Measurements from ENCODE around the gene PAXX. TPM values are rescaled to one million over a fixed set of nuclear protein-coding genes. Genes with fewer than 3 reads are reported as not detected.

PAXX gene
- total RNA-seq, 1 donor = 16.6 TPM

DNA sequence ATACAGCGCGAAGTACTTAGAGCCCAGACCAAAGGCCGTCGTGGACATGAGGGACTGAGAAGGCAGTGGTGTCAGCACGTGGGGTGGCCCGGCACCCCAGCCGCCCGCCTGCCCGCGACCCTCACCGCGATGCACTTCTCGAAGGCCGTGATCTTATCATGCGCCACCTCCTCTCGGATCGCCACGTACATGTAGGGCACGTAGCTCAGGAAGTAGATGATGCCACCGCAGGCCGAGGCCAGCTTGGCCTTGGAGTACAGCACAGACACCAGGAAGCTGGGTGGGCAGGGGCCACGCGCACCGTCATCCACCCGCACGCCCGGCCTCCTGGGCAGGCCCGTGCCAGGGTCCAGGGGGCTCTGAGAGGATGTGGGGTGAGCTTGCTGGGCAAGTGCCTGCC, 24.8 kb downstream of the PAXX start:
- H3K27me3 ChIP-seq (ENCODE audit: insufficient read depth, low read length) = no peaks in the 10 kb centered on the region
- H2AFZ ChIP-seq (ENCODE audit: low read length) = no peak overlapping the region
- H3K27ac ChIP-seq (ENCODE audit: low read depth, low read length) = no peak overlapping the region
- H3K79me2 ChIP-seq (ENCODE audit: insufficient read depth, low read length) = no peaks in the 10 kb centered on the region
- H3K4me2 ChIP-seq (ENCODE audit: insufficient read depth, low read length) = no peak overlapping the region
- no peaks in the 10 kb centered on the region for H3K36me3 ChIP-seq (ENCODE audit: insufficient read depth, low read length)
- no peaks in the 10 kb centered on the region for H3K4me1 ChIP-seq (ENCODE audit: insufficient read depth, low read length)
- DNase-seq (ENCODE audit: insufficient read length, low spot score, missing footprints) = no peak
- peaks cover under 1% of the 10 kb centered on the region for H4K20me1 ChIP-seq (ENCODE audit: insufficient read depth, low read length)
- no peak overlapping the region for H3K4me3 ChIP-seq (ENCODE audit: insufficient read depth, low read length)
- H3K9me3 ChIP-seq (ENCODE audit: low read depth, low read length) = no peaks in the 10 kb centered on the region
- no peak for TF ChIP-seq CTCF (IDR thresholded peaks at IDR 0.05; ENCODE audit: extremely low read depth, low read depth, low read length)

GRCh38 chr9:137017791-137018497, 25.7 kb downstream of the PAXX start:
- H3K36me3 ChIP-seq (ENCODE audit: insufficient read depth, low read length) = no peaks in the 10 kb centered on the region
- H3K4me2 ChIP-seq (ENCODE audit: insufficient read depth, low read length) = no peak overlapping the region
- no peaks in the 10 kb centered on the region for H3K79me2 ChIP-seq (ENCODE audit: insufficient read depth, low read length)
- no peak overlapping the region for H3K4me3 ChIP-seq (ENCODE audit: insufficient read depth, low read length)
- no peak for DNase-seq (ENCODE audit: insufficient read length, low spot score, missing footprints)
- no peak for TF ChIP-seq CTCF (IDR thresholded peaks at IDR 0.05; ENCODE audit: extremely low read depth, low read depth, low read length)
- no peaks in the 10 kb centered on the region for H3K27me3 ChIP-seq (ENCODE audit: insufficient read depth, low read length)
- H2AFZ ChIP-seq (ENCODE audit: low read length) = no peak overlapping the region
- H3K4me1 ChIP-seq (ENCODE audit: insufficient read depth, low read length) = no peaks in the 10 kb centered on the region
- H3K9me3 ChIP-seq (ENCODE audit: low read depth, low read length) = no peaks in the 10 kb centered on the region
- peaks cover 6% of the 10 kb centered on the region for H4K20me1 ChIP-seq (ENCODE audit: insufficient read depth, low read length)
- H3K27ac ChIP-seq (ENCODE audit: low read depth, low read length) = no peak overlapping the region

DNA sequence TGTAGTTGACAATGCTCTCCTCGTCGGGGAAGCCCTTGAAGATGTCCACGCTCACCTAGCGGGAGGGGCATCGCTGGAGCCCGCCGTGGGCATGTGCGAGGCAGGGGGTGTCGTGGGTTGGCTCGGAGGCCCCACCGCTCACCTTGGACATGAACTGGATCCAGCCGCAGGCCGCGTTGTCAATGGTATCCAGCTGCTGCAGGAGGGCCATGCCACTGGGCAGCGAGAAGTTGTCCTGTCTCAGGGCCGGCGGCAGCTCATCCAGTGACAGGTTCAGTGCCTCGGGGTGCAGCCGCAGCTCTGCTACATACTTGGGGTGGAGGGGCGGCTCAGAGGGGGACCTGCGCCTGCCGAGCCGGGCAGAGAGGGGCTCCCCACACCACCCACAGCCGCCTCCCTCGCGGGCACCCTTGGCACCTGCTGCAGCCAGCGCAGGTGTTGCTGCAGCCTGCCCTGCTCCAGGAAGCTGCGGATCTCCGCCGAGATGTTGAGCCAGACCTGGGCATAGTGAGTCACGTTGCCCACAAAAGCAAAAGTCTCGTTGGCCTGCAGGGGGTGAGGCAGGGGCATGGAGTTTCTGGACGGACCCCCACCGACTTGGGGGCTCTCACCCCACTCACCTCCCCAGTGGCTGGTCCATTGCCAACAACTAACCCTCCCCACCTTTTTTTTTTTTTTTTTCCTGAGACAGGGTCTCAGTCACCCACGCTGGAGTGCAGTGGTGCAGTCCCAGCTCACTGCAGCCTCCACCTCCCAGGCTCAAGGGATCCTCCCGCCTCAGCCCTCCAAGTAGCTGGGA, 26.7 kb downstream of the PAXX start:
- H3K27ac ChIP-seq (ENCODE audit: low read depth, low read length) = no peak overlapping the region
- no peaks in the 10 kb centered on the region for H3K36me3 ChIP-seq (ENCODE audit: insufficient read depth, low read length)
- no peak overlapping the region for H3K4me2 ChIP-seq (ENCODE audit: insufficient read depth, low read length)
- no peak for TF ChIP-seq CTCF (IDR thresholded peaks at IDR 0.05; ENCODE audit: extremely low read depth, low read depth, low read length)
- DNase-seq (ENCODE audit: insufficient read length, low spot score, missing footprints) = no peak
- H3K4me1 ChIP-seq (ENCODE audit: insufficient read depth, low read length) = no peaks in the 10 kb centered on the region
- peaks cover 6% of the 10 kb centered on the region for H4K20me1 ChIP-seq (ENCODE audit: insufficient read depth, low read length)
- H3K4me3 ChIP-seq (ENCODE audit: insufficient read depth, low read length) = no peak overlapping the region
- H3K79me2 ChIP-seq (ENCODE audit: insufficient read depth, low read length) = no peaks in the 10 kb centered on the region
- no peaks in the 10 kb centered on the region for H3K9me3 ChIP-seq (ENCODE audit: low read depth, low read length)
- H2AFZ ChIP-seq (ENCODE audit: low read length) = no peak overlapping the region
- H3K27me3 ChIP-seq (ENCODE audit: insufficient read depth, low read length) = no peaks in the 10 kb centered on the region

All from osteoblast (primary cell).